Neural cell (in vitro differentiated cells): ENCODE results near the gene SFN. TPM values are rescaled to one million over a fixed set of nuclear protein-coding genes. Genes with fewer than 3 reads are reported as not detected.

ENCODE experiments used
- H2AFZ ChIP-seq: fragments of 200-600, 300-800 bp; sonication (generic), shearing (Covaris generic); 2 replicates; pipeline ENCODE4 v1.6.0; 2014; ENCODE audit warnings: low read depth, mild to moderate bottlenecking, antibody characterized with exemption, low read length, moderate library complexity
- H3F3A ChIP-seq: fragments of 200-600 bp; shearing (Covaris generic); 2 replicates; pipeline ENCODE4 v1.6.1; 2016; ENCODE audit warnings: mild to moderate bottlenecking, moderate library complexity, mixed read lengths, antibody characterized with exemption, low read length; ENCODE audit not compliant: insufficient read depth, poor library complexity, severe bottlenecking
- H3K27ac ChIP-seq: fragments of 200-600, 300-800 bp; sonication (generic), shearing (Covaris generic); 2 replicates; pipeline ENCODE4 v1.5.1; 2014; ENCODE audit warnings: mild to moderate bottlenecking, low read length, moderate library complexity
- H3K27me3 ChIP-seq: fragments of 300-800, 200-600 bp; sonication (generic), shearing (Covaris generic); 2 replicates; pipeline ENCODE4 v1.6.0; 2014; ENCODE audit warnings: mild to moderate bottlenecking, low read depth, low read length, moderate library complexity; ENCODE audit not compliant: insufficient read depth
- H3K36me3 ChIP-seq: fragments of 300-800, 200-600 bp; sonication (generic), shearing (Covaris generic); 2 replicates; pipeline ENCODE4 v1.5.1; 2014; ENCODE audit warnings: mild to moderate bottlenecking, antibody characterized with exemption, low read length, moderate library complexity; ENCODE audit not compliant: insufficient read depth
- H3K4me2 ChIP-seq: fragments of 300-800, 200-600 bp; sonication (generic), shearing (Covaris generic); 2 replicates; pipeline ENCODE4 v1.6.0; 2014; ENCODE audit warnings: mild to moderate bottlenecking, low read length
- H3K4me3 ChIP-seq: fragments of 300-800, 200-600 bp; sonication (generic), shearing (Covaris generic); 2 replicates; pipeline ENCODE4 v1.5.1; 2014; ENCODE audit warnings: mild to moderate bottlenecking, low read length, moderate library complexity
- H3K79me2 ChIP-seq: fragments of 200-600 bp; shearing (Covaris generic); replicated peaks from 2 replicates; pipeline ENCODE4 v1.6.0; 2014; ENCODE audit warnings: mild to moderate bottlenecking, low read length, moderate library complexity; ENCODE audit not compliant: insufficient read depth
- H3K9ac ChIP-seq: fragments of 300-800, 200-600 bp; sonication (generic), shearing (Covaris generic); 2 replicates; pipeline ENCODE4 v1.6.1; 2016; ENCODE audit warnings: mild to moderate bottlenecking, low read length, mixed read lengths
- H3K9me2 ChIP-seq: fragments of 200-600 bp; shearing (Covaris generic); 2 replicates; pipeline ENCODE4 v1.6.1; 2016; ENCODE audit warnings: mild to moderate bottlenecking, low read length, mixed read lengths; ENCODE audit not compliant: insufficient read depth
- H3K9me3 ChIP-seq: fragments of 200-600, 300-800 bp; sonication (generic), shearing (Covaris generic); 2 replicates; pipeline ENCODE4 v1.6.1; 2016; ENCODE audit warnings: mild to moderate bottlenecking, mixed run types, low read length, moderate library complexity, mixed read lengths
- H4K20me1 ChIP-seq: fragments of 200-600 bp; shearing (Covaris generic); 2 replicates; pipeline ENCODE4 v1.6.1; 2016; ENCODE audit warnings: mild to moderate bottlenecking, mixed run types; ENCODE audit not compliant: insufficient read depth
- EP300 ChIP-seq: fragments of 450-650 bp; conservative IDR thresholded peaks from 2 replicates; pipeline ENCODE4 v1.6.1; 2014; ENCODE audit warnings: antibody characterized with exemption, mild to moderate bottlenecking, moderate library complexity; ENCODE audit not compliant: poor library complexity, severe bottlenecking
- EZH2 ChIP-seq: fragments of 200-600, 300-800 bp; shearing (Covaris generic), sonication (generic); IDR thresholded peaks from 2 replicates; pipeline ENCODE4 v1.6.1; 2014; ENCODE audit warnings: antibody characterized with exemption, low read length, borderline replicate concordance, mild to moderate bottlenecking; ENCODE audit not compliant: insufficient read depth, poor library complexity, severe bottlenecking
- MXI1 ChIP-seq: fragments of 450-650 bp; conservative IDR thresholded peaks from 2 replicates; pipeline ENCODE4 v1.6.1; 2014; ENCODE audit warnings: antibody characterized with exemption, mild to moderate bottlenecking; ENCODE audit not compliant: poor library complexity, severe bottlenecking
- POLR2AphosphoS5 ChIP-seq: IDR thresholded peaks from 2 replicates; pipeline ENCODE4 v1.6.1; 2012
- RAD21 ChIP-seq: fragments of 450-650 bp; conservative IDR thresholded peaks from 2 replicates; pipeline ENCODE4 v1.6.1; 2014; ENCODE audit warnings: antibody characterized with exemption, mild to moderate bottlenecking, moderate library complexity
- SMC3 ChIP-seq: fragments of 450-650 bp; conservative IDR thresholded peaks from 2 replicates; pipeline ENCODE4 v1.6.1; 2014; ENCODE audit warnings: antibody characterized with exemption, mild to moderate bottlenecking, moderate library complexity; ENCODE audit not compliant: poor library complexity
- TAF1 ChIP-seq: IDR thresholded peaks from 2 replicates; pipeline ENCODE4 v1.6.1; 2012; ENCODE audit warnings: low read depth
- polyA plus RNA-seq: library from polyadenylated mRNA; depleted of rRNA; stranded (reverse); fragments of >200 nt; gene quantifications from 2 replicates; pipeline ENCODE4 v1.2.3, GENCODE V29; 2014
- TF ChIP-seq, protein P1 (sequence below): fragments of 450-650 bp; IDR thresholded peaks from 2 replicates; pipeline ENCODE4 v1.5.1; 2014; ENCODE audit warnings: antibody characterized with exemption, mild to moderate bottlenecking, moderate library complexity; ENCODE audit not compliant: poor library complexity, severe bottlenecking
- TF ChIP-seq, protein P2 (sequence below): IDR thresholded peaks from 2 replicates; pipeline ENCODE4 v1.6.1; 2012; ENCODE audit warnings: borderline replicate concordance

Gene SFN
- polyA plus RNA-seq, 1 donor from 2014 or later = 0.25 TPM

DNA sequence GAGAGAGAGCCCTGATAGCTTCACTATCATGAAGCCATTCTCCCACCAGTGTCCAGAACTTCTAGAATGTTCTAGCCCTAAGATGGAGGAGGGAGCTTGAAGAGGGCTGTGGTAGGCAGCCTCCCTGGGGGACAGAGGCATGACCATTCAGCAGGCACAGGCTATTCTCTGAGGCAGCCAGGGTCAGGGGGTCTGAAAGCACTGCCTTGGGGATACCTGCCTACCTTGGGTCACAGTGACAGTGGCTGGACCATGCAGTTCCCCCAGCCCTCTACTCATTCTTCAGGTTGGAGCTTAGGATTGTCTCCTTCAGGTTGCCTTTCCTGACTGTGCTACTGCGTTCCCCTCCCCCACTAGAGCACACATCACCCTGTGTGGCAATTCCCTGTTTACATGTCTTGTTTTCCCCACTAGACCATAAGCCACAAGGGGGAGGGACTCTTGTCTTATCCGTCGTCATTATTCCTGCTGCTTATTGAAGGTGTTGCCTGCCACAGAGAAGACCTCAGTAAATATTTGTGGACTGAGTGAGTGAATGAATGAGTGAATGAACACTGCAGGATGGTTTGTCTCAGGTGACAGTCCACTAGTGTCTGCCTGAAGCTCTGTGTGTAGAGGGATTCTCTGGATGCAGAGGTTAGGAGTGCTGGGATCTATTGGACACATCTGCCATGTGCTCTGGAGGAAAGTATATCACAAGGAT lies 31.3 kb upstream of the SFN start:
- H3K27ac ChIP-seq = no peak overlapping the region
- no peak overlapping the region for H3K4me3 ChIP-seq
- H3K79me2 ChIP-seq = peaks cover 24% of the 10 kb centered on the region
- H3K9me2 ChIP-seq = no peaks in the 10 kb centered on the region
- no peak overlapping the region for H3K9ac ChIP-seq
- TF ChIP-seq RAD21 (no peak), TAF1 (no peak), EP300 (no peak)
- TF ChIP-seq, protein P1, sequence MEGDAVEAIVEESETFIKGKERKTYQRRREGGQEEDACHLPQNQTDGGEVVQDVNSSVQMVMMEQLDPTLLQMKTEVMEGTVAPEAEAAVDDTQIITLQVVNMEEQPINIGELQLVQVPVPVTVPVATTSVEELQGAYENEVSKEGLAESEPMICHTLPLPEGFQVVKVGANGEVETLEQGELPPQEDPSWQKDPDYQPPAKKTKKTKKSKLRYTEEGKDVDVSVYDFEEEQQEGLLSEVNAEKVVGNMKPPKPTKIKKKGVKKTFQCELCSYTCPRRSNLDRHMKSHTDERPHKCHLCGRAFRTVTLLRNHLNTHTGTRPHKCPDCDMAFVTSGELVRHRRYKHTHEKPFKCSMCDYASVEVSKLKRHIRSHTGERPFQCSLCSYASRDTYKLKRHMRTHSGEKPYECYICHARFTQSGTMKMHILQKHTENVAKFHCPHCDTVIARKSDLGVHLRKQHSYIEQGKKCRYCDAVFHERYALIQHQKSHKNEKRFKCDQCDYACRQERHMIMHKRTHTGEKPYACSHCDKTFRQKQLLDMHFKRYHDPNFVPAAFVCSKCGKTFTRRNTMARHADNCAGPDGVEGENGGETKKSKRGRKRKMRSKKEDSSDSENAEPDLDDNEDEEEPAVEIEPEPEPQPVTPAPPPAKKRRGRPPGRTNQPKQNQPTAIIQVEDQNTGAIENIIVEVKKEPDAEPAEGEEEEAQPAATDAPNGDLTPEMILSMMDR = no peak
- H4K20me1 ChIP-seq = no peaks in the 10 kb centered on the region
- no peaks in the 10 kb centered on the region for H3K36me3 ChIP-seq
- no peak overlapping the region for H3K4me2 ChIP-seq
- H3F3A ChIP-seq = no peaks in the 10 kb centered on the region
- no peak overlapping the region for H2AFZ ChIP-seq
- H3K9me3 ChIP-seq = no peaks in the 10 kb centered on the region
- no peaks in the 10 kb centered on the region for H3K27me3 ChIP-seq

DNA sequence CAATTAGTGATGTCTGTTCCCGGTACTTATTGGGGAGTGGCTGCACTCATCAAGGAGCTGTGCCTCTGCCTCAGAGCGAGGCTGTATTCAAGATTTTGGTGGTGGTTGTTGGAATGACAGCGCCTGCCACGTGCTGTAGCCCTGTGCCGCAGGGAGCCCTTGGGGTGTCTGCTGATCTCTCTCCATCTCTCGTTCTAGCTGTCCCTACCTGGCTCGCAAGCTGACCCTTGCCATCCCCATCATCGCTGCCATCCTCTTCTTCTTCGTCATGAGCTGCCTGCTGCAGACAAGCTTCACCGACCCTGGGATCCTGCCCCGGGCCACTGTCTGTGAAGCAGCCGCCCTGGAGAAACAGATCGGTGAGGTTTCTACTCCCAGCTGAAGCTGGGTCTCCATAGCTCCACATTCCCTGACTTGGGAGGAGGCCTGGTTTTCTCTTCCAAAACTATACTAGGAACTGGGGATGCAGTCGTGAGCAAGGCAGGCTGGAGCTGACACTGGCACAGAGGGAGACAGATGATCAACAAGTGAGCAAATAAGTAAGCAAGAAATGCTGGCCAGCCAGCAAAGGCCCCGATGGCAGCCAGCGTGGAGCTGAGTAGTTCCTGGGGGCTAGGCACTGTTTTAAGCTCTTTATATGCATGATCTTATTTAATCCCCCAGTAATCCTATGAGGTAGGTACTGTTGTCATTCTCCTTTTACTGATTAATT lies 30.5 kb upstream of the SFN start:
- Histone ChIP-seq H3K36me3 (no peaks in the 10 kb centered on the region), H3K79me2 (peaks cover 20% of the 10 kb centered on the region), H3K4me2 (no peak overlapping the region), H3F3A (no peaks in the 10 kb centered on the region), H3K9me3 (no peaks in the 10 kb centered on the region), H3K27ac (no peak overlapping the region), H2AFZ (no peak overlapping the region), H3K4me3 (no peak overlapping the region), H3K27me3 (no peaks in the 10 kb centered on the region), H3K9me2 (no peaks in the 10 kb centered on the region), H4K20me1 (no peaks in the 10 kb centered on the region), H3K9ac (no peak overlapping the region)
- TF ChIP-seq EZH2 (no peak), SMC3 (no peak)

DNA sequence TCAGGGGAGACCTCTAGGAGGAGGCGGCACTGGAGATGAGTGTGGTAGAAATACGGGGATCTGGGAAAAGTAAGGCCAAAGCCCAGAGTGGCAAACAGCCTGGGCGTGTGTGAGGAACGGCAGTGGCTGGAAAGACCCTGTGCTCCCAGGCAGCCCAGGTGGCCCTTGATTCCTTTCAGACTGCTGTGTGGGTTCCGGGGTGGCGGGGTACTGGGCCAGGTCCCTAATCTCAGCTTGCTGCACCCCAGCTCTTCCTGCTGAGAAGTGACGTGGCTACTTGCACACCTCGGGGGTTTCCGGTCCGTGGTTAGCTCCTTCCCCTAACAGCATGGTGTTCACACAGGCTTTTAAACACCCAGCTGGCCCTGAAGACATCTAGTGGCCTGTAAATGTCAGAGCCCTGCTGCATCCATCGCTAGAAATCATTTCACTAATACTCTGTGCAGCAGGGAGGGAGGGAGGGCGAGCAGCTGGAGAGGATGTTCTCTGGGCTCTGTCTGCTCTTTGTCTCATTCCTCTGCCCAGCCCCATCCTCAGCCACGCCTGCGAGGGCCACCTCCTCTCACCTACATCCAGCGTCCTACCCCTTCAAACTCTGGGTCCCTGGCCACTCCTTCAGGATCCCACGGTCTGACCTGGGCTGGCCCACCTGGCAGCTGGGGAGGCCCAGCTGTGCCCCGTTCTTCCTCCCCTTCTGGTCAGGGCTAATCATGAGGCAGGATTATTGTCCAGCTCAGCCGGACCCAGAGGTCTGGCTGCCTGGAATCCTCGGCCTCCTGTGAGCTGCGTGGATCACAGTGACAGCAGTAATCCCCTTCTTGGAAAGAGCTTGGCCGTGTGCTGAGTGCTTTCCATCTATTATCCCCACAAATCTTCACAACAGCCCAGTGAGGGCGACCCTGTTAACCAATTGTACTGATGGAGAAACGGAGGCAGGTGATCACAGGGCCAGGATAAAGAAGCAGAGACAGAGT lies 29.2 kb upstream of the SFN start:
- Histone ChIP-seq H3K9ac (no peak overlapping the region), H3K4me2 (no peak overlapping the region), H3K9me2 (no peaks in the 10 kb centered on the region), H2AFZ (no peak overlapping the region), H3K4me3 (no peak overlapping the region), H3K27me3 (no peaks in the 10 kb centered on the region), H4K20me1 (no peaks in the 10 kb centered on the region), H3K9me3 (no peaks in the 10 kb centered on the region), H3K27ac (no peak overlapping the region), H3K36me3 (no peaks in the 10 kb centered on the region), H3K79me2 (peaks cover 10% of the 10 kb centered on the region), H3F3A (no peaks in the 10 kb centered on the region)
- TF ChIP-seq POLR2AphosphoS5 (no peak), SMC3 (no peak), EP300 (no peak), MXI1 (no peak), EZH2 (no peak), TAF1 (no peak), RAD21 (no peak)
- TF ChIP-seq, protein P2, sequence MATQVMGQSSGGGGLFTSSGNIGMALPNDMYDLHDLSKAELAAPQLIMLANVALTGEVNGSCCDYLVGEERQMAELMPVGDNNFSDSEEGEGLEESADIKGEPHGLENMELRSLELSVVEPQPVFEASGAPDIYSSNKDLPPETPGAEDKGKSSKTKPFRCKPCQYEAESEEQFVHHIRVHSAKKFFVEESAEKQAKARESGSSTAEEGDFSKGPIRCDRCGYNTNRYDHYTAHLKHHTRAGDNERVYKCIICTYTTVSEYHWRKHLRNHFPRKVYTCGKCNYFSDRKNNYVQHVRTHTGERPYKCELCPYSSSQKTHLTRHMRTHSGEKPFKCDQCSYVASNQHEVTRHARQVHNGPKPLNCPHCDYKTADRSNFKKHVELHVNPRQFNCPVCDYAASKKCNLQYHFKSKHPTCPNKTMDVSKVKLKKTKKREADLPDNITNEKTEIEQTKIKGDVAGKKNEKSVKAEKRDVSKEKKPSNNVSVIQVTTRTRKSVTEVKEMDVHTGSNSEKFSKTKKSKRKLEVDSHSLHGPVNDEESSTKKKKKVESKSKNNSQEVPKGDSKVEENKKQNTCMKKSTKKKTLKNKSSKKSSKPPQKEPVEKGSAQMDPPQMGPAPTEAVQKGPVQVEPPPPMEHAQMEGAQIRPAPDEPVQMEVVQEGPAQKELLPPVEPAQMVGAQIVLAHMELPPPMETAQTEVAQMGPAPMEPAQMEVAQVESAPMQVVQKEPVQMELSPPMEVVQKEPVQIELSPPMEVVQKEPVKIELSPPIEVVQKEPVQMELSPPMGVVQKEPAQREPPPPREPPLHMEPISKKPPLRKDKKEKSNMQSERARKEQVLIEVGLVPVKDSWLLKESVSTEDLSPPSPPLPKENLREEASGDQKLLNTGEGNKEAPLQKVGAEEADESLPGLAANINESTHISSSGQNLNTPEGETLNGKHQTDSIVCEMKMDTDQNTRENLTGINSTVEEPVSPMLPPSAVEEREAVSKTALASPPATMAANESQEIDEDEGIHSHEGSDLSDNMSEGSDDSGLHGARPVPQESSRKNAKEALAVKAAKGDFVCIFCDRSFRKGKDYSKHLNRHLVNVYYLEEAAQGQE = no peak
- TF ChIP-seq, protein P1 = no peak
